ENCODE measurements around the gene GALNT2. TPM values are rescaled to one million over a fixed set of nuclear protein-coding genes. Genes with fewer than 3 reads are reported as not detected.
A peak's percentile ranks its signal among the peaks of the same experiment; 100 is the strongest.

The GALNT2 gene
- total RNA-seq, 1 donor from 2014 or later = 28.3 TPM

- DNase-seq = no peak
- H3K27me3 ChIP-seq (ENCODE audit: low read depth) = no peaks in the 10 kb centered on the region
- H3K4me1 ChIP-seq = peaks cover 11% of the 10 kb centered on the region
- H3K27ac ChIP-seq (replicated peaks) = no peak overlapping the region
- no peaks in the 10 kb centered on the region for H3K36me3 ChIP-seq
- no peak for TF ChIP-seq CTCF (IDR thresholded peaks at IDR 0.05; ENCODE audit: borderline replicate concordance)
- H3K4me3 ChIP-seq = no peak overlapping the region
- H3K9me3 ChIP-seq (replicated peaks) = no peaks in the 10 kb centered on the region
- intact Hi-C loops (cut with micrococcal nuclease) = no loop called here
Measured at GRCh38 chr1:230131457-230131856, 64.4 kb downstream of the GALNT2 start.

DNA sequence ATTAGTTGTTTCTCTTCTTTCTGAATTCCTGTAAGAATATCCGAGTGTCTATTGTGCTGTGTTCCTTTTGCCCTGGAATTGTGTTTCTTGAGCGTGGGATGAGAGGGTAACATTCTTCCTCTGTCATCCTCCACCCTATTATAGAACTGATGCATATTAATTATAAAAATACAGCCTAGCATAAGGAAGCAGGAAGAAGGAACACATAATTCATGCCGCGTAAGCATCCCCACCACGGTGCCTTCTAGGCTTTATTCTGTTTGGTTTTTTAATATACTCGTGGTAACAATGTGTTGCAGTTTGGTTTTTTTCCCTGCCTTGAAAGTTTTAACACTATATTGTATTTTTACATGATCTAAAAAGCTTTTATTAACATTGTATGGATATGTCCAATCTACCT, 65.7 kb downstream of the GALNT2 start:
- no peaks in the 10 kb centered on the region for H3K9me3 ChIP-seq (replicated peaks)
- H3K4me3 ChIP-seq = no peak overlapping the region
- intact Hi-C loops (cut with micrococcal nuclease) = no loop called here
- H3K27ac ChIP-seq (replicated peaks) = no peak overlapping the region
- H3K4me1 ChIP-seq = peaks cover 24% of the 10 kb centered on the region
- no peak for TF ChIP-seq CTCF (IDR thresholded peaks at IDR 0.05; ENCODE audit: borderline replicate concordance)
- DNase-seq = no peak
- no peaks in the 10 kb centered on the region for H3K27me3 ChIP-seq (ENCODE audit: low read depth)
- H3K36me3 ChIP-seq = no peaks in the 10 kb centered on the region

- no peaks in the 10 kb centered on the region for H3K27me3 ChIP-seq (ENCODE audit: low read depth)
- no peak overlapping the region for H3K27ac ChIP-seq (replicated peaks)
- no peaks in the 10 kb centered on the region for H3K36me3 ChIP-seq
- TF ChIP-seq CTCF (IDR thresholded peaks at IDR 0.05; ENCODE audit: borderline replicate concordance) = no peak
- H3K9me3 ChIP-seq (replicated peaks) = no peaks in the 10 kb centered on the region
- no peak overlapping the region for H3K4me3 ChIP-seq
- peaks cover 39% of the 10 kb centered on the region for H3K4me1 ChIP-seq
- DNase-seq = no peak
- intact Hi-C loops (cut with micrococcal nuclease) = no loop called here
Measured at GRCh38 chr1:230135726-230136125, 68.7 kb downstream of the GALNT2 start.

DNA sequence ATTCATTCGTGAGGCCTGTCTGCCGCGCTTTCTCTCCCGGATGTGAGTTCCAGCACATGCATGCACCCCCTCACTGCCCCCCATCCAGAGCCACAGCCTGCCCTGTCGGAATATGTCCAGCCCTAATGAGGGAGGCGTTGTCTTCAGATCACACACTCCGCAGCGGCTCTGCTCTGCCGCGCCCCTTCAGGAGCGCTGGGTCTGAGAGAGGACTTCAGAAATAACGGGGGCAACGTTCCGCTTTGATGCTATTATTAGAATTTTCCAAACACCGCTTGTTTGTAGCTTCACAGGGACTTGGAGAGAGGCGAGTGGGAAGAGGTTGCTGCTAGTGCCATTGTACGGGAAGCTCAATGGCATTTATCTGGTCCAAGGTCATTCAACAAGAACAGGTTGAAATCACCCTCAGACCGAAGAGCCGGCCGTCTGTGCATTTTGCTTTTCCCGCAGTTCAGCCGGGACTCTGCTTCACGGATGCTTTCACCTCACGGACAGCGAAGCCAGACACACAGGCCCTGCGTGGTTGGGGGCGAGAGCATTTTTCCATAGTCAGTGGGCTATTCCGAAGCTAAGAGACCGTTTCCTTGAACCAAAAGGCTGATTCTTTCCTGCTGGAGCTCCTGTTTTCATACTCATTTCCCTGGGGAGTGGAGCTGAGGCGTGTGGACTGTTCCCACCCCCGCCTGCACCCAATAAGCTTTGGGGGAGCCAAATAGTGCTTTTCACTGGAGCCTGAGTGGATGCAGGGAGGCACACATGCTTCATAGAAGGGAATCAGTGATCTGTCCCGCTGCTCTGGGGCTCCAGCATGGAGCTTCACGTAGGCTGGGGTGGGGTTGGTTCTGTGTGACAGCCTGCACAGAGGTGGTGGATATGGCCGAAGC, 69.7 kb downstream of the GALNT2 start:
- Histone ChIP-seq H3K4me1 (peaks cover 48% of the 10 kb centered on the region), H3K4me3 (peak overlapping the region; percentile 38), H3K27ac (replicated peaks) (peak overlapping the region; percentile 37), H3K9me3 (replicated peaks) (no peaks in the 10 kb centered on the region), H3K36me3 (no peaks in the 10 kb centered on the region), H3K27me3 (ENCODE audit: low read depth) (no peaks in the 10 kb centered on the region)
- intact Hi-C loops (cut with micrococcal nuclease) = no loop called here
- TF ChIP-seq CTCF (IDR thresholded peaks at IDR 0.05; ENCODE audit: borderline replicate concordance) = no peak
- no peak for DNase-seq

DNA sequence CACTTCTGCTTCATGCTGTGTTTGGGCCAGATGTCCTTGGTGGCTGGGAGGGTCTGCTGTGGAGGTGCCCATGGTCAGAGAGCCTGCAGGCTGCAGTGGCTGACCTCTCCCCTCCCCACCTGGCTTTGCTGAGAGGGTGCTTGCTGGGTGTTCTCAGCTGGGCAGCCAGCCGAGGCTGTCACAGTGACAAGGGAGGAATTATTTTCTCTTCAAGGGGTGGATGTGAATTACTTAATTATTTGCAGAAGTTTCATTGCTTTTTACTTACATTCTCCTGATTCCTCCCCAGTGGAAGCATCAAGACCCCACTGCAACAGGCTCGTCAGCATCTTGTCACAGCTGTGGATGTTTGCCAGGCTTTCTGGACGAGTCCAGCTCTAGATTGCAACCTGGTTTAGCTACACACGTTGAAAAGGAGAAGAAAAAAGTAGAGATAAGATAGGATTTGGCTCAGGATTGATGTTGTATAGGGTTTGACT, 70.3 kb downstream of the GALNT2 start:
- H3K27ac ChIP-seq (replicated peaks) = no peak overlapping the region
- intact Hi-C loops (cut with micrococcal nuclease) = no loop called here

More for the DNA sequence above, 70.3 kb downstream of the GALNT2 start:
- Histone ChIP-seq H3K36me3 (no peaks in the 10 kb centered on the region), H3K9me3 (replicated peaks) (no peaks in the 10 kb centered on the region), H3K27me3 (ENCODE audit: low read depth) (no peaks in the 10 kb centered on the region), H3K4me3 (no peak overlapping the region), H3K4me1 (peaks cover 52% of the 10 kb centered on the region)
- no peak for DNase-seq
- TF ChIP-seq CTCF (IDR thresholded peaks at IDR 0.05; ENCODE audit: borderline replicate concordance) = no peak

Measured in left ventricle myocardium inferior (tissue), 1 donor.